PC-9 (cell line): ENCODE results near the gene DIP2C.

Experiments
- EZH2 ChIP-seq: fragments of 200-600 bp; sonication (generic); IDR thresholded peaks from 2 replicates; pipeline ENCODE4 v1.8.0; 2017; ENCODE audit warnings: antibody characterized with exemption, low read depth
- TF ChIP-seq, protein P1 (sequence below): fragments of 200-600 bp; sonication (generic); conservative IDR thresholded peaks from 2 replicates; pipeline ENCODE4 v1.6.1; 2017; ENCODE audit warnings: mixed run types, antibody characterized with exemption, mild to moderate bottlenecking, moderate library complexity

DNA sequence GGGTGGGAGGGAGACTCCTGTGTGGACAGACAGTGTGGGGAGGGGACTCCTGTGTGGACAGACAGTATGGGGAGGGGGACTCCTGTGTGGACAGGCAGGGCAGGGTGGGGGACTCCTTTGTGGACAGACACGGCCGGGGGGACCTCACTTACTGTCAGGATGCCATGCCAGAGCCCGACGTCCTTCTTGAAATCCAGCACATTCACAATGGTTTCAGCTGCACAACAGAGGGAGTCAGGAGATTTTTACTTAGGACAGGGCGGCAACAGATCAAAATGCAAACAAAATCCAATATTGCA, 301.9 kb downstream of the DIP2C start:
- TF ChIP-seq, protein P1, sequence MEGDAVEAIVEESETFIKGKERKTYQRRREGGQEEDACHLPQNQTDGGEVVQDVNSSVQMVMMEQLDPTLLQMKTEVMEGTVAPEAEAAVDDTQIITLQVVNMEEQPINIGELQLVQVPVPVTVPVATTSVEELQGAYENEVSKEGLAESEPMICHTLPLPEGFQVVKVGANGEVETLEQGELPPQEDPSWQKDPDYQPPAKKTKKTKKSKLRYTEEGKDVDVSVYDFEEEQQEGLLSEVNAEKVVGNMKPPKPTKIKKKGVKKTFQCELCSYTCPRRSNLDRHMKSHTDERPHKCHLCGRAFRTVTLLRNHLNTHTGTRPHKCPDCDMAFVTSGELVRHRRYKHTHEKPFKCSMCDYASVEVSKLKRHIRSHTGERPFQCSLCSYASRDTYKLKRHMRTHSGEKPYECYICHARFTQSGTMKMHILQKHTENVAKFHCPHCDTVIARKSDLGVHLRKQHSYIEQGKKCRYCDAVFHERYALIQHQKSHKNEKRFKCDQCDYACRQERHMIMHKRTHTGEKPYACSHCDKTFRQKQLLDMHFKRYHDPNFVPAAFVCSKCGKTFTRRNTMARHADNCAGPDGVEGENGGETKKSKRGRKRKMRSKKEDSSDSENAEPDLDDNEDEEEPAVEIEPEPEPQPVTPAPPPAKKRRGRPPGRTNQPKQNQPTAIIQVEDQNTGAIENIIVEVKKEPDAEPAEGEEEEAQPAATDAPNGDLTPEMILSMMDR, result no peak
- TF ChIP-seq EZH2, result no peak
